ENCODE results near the gene MAGI3.
"Not testable (repeated sequence)": the region's sequence is repeated elsewhere in the genome, so short reads cannot be mapped to it uniquely, and the experiment has no call there.

MAGI3 gene

GRCh38 chr1:113692342-113692741, 302.0 kb downstream of the MAGI3 start:
- no peak for DNase-seq (ENCODE audit: low read depth)

- no peak for DNase-seq (ENCODE audit: low read depth)
Observed at GRCh38 chr1:113692824-113693431, 302.6 kb downstream of the MAGI3 start.

- DNase-seq (ENCODE audit: low read depth) = no peak
Observed at GRCh38 chr1:113694910-113695309, 304.6 kb downstream of the MAGI3 start.

GRCh38 chr1:113701429-113701828, 311.1 kb downstream of the MAGI3 start:
- no peak for DNase-seq (ENCODE audit: low read depth)

- DNase-seq (ENCODE audit: low read depth) = no peak
Observed at GRCh38 chr1:113714606-113715269, 324.4 kb downstream of the MAGI3 start.

- not testable (repeated sequence) for DNase-seq (ENCODE audit: low read depth)
Observed at GRCh38 chr1:113717506-113717905, 327.2 kb downstream of the MAGI3 start.

GRCh38 chr1:113718621-113719020, 328.3 kb downstream of the MAGI3 start:
- not testable (repeated sequence) for DNase-seq (ENCODE audit: low read depth)

GRCh38 chr1:113721010-113721409, 330.7 kb downstream of the MAGI3 start:
- no peak for DNase-seq (ENCODE audit: low read depth)

GRCh38 chr1:113732802-113733201, 342.5 kb downstream of the MAGI3 start:
- DNase-seq (ENCODE audit: low read depth) = no peak

- no peak for DNase-seq (ENCODE audit: low read depth)
Observed at GRCh38 chr1:113734357-113735055, 344.2 kb downstream of the MAGI3 start.
